Right lobe of liver (tissue), 6 donors: ENCODE data around the gene SERINC2. TPM values are rescaled to one million over a fixed set of nuclear protein-coding genes. Genes with fewer than 3 reads are reported as not detected.

Source experiments
- ATAC-seq, 4 donors: fragments of 200-7000 bp; cut with Tn5 transposase; one replicate each; pipeline ENCODE4 v1.9.1; 2020; ENCODE audit warnings: mild to moderate bottlenecking in 4 of 4, moderate library complexity in 4 of 4
- DNase-seq, 3 donors: peaks; one replicate each; pipeline ENCODE4 v3.0.0-alpha.2; 2020
- H3K27ac ChIP-seq, 3 donors: fragments of 200-600 bp; one replicate each; pipeline ENCODE4 v1.8.0; 2022
- H3K27me3 ChIP-seq, 2 donors: fragments of 200-600 bp; one replicate each; pipeline ENCODE4 v1.8.0; 2022
- H3K36me3 ChIP-seq, 4 donors: fragments of 200-600 bp; sonication (generic) in 1 of 4; one replicate each; pipeline versions ENCODE4 v1.5.1 to v1.8.0; 2017 to 2022; ENCODE audit warnings: control low read depth in 1 of 4
- H3K4me1 ChIP-seq, 4 donors: fragments of 200-600 bp; sonication (generic) in 1 of 4; one replicate each; pipeline versions ENCODE4 v1.5.1 to v1.8.0; 2017 to 2022; ENCODE audit warnings: control low read depth in 1 of 4
- H3K4me3 ChIP-seq, 3 donors: fragments of 200-600 bp; one replicate each; pipeline ENCODE4 v1.8.0; 2022
- H3K9me3 ChIP-seq, 4 donors: fragments of 200-600 bp; sonication (generic) in 1 of 4; one replicate each; pipeline versions ENCODE4 v1.5.1 to v1.8.0; 2017 to 2022; ENCODE audit warnings: control low read depth in 1 of 4
- POLR2A ChIP-seq: fragments of 450-650 bp; IDR thresholded peaks from one replicate; pipeline ENCODE4 v1.6.1; 2017; ENCODE audit warnings: antibody characterized with exemption, mild to moderate bottlenecking
- WGBS: methylation state at CpG from one replicate; pipeline ENCODE4 v1.1.6; 2018; ENCODE audit warnings: low coverage, low lambda C conversion rate; ENCODE audit not compliant: insufficient coverage; ENCODE audit errors: missing lambda C conversion rate; 5-methylcytosine and 5-hydroxymethylcytosine counted together
- intact Hi-C, 2 donors: fragments of 100-400 bp; cut with DNase I; formaldehyde crosslinking; loops; one replicate each; pipeline versions ENCODE4 v1.11.2 to v1.14.1; 2022
- total RNA-seq, 6 experiments: library from RNA; depleted of rRNA in 2 of 6; stranded (reverse); fragments of >200 nt in 2 of 6; fragmentation: NEBNext Ultra II Directional in 3 of 6; extraction: Animal tissue kit (Norgen Biotek cat#: 25700) in 3 of 6; gene quantifications; one replicate each; pipeline versions ENCODE4 v1.1.0 to v1.2.4, GENCODE V29; 2016 to 2023
- TF ChIP-seq, protein P1 (sequence below), 4 donors: fragments of 200-600 bp in 3 of 4; fragments of 450-650 bp in 1 of 4; IDR thresholded peaks; one replicate each; pipeline versions ENCODE4 v1.5.1 to v1.8.0; 2016 to 2022; ENCODE audit warnings: antibody characterized with exemption in 4 of 4, mild to moderate bottlenecking in 2 of 4
- donor health status: DM: no; HTN: yes; CAD: no.
- donor health status: DM: no; HTN: no; CAD: no.
- donor health status: DM: no; HTN: no; CAD: no.
- donor health status: DM: no; HTN: yes; CAD: no.
- donor health status: DM: no; HTN: yes; CAD: no.

SERINC2 gene
- total RNA-seq, 6 experiments from 2014 or later = 59.7 to 117 (median 86.9) TPM

DNA sequence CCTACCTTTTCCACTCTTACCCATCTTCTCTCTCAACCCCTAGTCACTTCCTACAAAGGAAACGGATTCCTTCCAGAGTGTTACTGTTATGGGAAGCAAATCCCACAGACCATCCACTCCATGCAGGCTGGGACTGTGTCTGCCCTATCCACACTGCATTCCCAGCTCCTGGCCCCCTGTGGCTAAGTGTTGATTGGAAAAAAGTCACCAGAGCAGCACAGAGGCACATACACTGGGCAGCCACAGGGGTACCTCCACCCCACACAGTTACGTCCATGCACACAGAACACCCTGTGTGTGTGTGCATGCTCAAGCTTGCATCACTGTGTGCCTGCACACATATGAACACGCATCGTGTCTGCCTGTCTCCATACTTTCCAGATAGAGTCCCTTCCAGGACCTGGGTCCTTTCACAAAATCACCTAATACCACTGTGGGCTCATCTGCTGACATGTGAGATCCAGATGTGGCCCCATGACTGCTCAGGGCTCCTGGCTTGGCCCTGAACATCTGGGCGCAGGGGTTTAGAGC is 4.2 kb upstream of the SERINC2 start:
- WGBS = 62% methylated on average over 1 of the region's 5 CpGs
- no peak overlapping the region for H3K27ac ChIP-seq
- peaks cover 0 to 5% (median 2%) of the 10 kb centered on the region in 4 donors for H3K4me1 ChIP-seq
- TF ChIP-seq, protein P1, sequence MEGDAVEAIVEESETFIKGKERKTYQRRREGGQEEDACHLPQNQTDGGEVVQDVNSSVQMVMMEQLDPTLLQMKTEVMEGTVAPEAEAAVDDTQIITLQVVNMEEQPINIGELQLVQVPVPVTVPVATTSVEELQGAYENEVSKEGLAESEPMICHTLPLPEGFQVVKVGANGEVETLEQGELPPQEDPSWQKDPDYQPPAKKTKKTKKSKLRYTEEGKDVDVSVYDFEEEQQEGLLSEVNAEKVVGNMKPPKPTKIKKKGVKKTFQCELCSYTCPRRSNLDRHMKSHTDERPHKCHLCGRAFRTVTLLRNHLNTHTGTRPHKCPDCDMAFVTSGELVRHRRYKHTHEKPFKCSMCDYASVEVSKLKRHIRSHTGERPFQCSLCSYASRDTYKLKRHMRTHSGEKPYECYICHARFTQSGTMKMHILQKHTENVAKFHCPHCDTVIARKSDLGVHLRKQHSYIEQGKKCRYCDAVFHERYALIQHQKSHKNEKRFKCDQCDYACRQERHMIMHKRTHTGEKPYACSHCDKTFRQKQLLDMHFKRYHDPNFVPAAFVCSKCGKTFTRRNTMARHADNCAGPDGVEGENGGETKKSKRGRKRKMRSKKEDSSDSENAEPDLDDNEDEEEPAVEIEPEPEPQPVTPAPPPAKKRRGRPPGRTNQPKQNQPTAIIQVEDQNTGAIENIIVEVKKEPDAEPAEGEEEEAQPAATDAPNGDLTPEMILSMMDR (IDR thresholded peaks at IDR 0.05) = no peak
- no peak for TF ChIP-seq POLR2A
- no peak overlapping the region for H3K4me3 ChIP-seq
- no peaks in the 10 kb centered on the region for H3K36me3 ChIP-seq
- no peaks in the 10 kb centered on the region for H3K27me3 ChIP-seq
- intact Hi-C loops = no loop called here
- DNase-seq = no peak
- ATAC-seq = no peak
- no peaks in the 10 kb centered on the region for H3K9me3 ChIP-seq

DNA sequence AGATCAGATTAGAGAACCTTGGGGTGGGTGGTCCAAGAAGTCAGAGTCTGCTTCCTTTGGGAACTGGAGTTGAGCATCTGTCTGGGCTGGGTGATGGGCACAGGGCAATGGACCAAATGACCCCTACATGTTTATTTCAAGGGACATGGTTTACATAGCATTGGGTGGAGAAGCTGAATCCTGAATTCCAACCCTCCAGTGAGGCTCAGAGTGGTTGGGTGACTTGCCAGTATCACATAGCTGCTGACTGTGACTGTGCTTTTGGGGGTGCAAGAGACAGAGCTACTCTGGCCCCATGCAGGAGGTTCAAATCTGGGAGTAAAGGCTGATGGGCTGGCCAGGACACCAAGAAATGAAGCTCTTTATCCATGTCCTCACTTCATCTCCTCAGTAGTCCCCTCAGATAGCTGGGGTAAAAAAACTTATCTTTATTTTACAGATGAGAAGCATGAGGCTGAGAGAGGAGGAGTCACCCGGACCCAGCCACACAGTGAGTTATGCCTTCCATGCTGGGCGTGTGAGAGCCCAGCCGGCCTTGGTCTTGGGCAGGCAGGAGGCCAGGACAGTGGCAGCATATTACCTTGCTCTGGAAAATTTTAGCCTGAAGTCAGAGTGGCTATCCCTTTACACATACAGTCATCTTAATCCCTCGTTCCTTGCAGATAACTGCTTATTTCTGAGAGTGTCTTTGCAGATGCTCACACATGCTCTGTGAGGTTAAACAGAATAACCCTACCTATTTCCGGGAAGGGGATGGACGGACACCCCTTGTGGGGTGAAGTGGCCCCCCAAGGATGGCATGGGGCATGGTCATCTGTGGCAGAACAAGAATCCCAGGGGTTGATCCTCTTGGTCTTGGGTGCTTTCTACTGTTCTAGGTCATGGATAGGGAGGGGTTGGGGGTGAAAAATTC is 2.8 kb upstream of the SERINC2 start:
- Histone ChIP-seq H3K4me3 (no peak overlapping the region), H3K27ac (no peak overlapping the region), H3K27me3 (no peaks in the 10 kb centered on the region), H3K9me3 (no peaks in the 10 kb centered on the region), H3K4me1 (peaks cover 0 to 5% (median 2%) of the 10 kb centered on the region in 4 donors), H3K36me3 (no peaks in the 10 kb centered on the region)
- DNase-seq (no peak), ATAC-seq (no peak)
- TF ChIP-seq, protein P1 (IDR thresholded peaks at IDR 0.05) = no peak
- no peak for TF ChIP-seq POLR2A
- 64% methylated on average over 3 of the region's 6 CpGs for WGBS
- intact Hi-C loops = no loop called here

DNA sequence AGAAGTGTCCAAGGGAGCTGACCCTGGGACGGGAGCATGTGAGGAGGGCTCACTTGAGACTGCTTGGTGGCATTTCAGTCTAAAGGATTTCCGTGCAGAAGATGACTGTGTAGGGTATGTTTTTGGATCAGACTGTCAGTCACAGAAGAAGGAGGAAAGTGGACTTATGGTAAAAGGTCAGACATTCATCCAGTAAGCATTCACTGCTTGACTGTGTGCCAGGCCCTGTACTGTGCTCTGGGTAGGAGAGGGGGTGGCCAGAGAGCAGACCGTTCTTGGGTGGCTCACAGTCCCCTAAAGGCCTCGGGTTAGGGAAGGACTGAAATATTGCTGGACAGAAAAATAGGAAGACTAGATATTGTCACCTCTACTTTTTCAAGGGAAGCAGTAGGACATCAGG is 2.1 kb upstream of the SERINC2 start:
- ATAC-seq = no peak

DNA sequence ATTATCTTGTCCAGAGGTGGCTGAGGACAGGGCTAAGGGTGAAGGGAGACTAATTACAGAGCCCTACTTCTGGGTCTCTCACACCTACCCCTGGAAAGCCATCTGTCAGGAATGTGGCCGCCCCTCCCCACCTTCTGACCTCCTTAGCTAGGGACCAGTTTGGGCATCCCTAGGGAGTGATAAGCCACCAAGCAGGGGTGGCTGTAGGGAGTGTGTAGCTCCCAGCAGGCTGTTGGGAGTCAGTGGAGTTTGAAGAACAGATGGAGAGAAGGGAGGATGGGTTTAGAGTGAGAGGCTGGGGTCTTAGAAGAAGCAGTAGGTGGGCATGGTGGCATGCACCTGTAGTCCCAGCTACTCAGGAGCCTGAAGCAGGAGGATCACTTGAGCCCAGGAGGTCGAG is 808 bp upstream of the SERINC2 start:
- H3K27me3 ChIP-seq = no peaks in the 10 kb centered on the region
- H3K4me3 ChIP-seq = no peak overlapping the region
- H3K4me1 ChIP-seq = peaks cover 0 to 21% (median 8%) of the 10 kb centered on the region in 4 donors
- TF ChIP-seq, protein P1 (IDR thresholded peaks at IDR 0.05) = no peak
- no peak for TF ChIP-seq POLR2A
- no peak overlapping the region for H3K27ac ChIP-seq
- no peaks in the 10 kb centered on the region for H3K9me3 ChIP-seq
- ATAC-seq (no peak), DNase-seq (no peak)
- WGBS = 80% methylated on average over 1 of the region's 2 CpGs
- intact Hi-C loops = no loop called here
- H3K36me3 ChIP-seq = no peaks in the 10 kb centered on the region

More for the DNA sequence above, 2.1 kb upstream of the SERINC2 start:
- DNase-seq = no peak
- Histone ChIP-seq H3K36me3 (no peaks in the 10 kb centered on the region), H3K4me1 (peaks cover 0 to 9% (median 3%) of the 10 kb centered on the region in 4 donors), H3K4me3 (no peak overlapping the region), H3K27ac (no peak overlapping the region), H3K27me3 (no peaks in the 10 kb centered on the region), H3K9me3 (no peaks in the 10 kb centered on the region)
- intact Hi-C loops = no loop called here
- 78% methylated on average over 4 of the region's 4 CpGs for WGBS
- TF ChIP-seq POLR2A = no peak
